Osteocyte (in vitro differentiated cells): ENCODE measurements around the gene GALR3. TPM values are rescaled to one million over a fixed set of nuclear protein-coding genes. Genes with fewer than 3 reads are reported as not detected.

ENCODE experiments used
- DNase-seq: peaks from one replicate; pipeline ENCODE4 v3.0.0; 2021; ENCODE audit warnings: mixed read lengths; ENCODE audit not compliant: unreplicated experiment; ENCODE audit errors: extremely low spot score
- H3K27ac Mint-ChIP-seq: one replicate; pipeline ENCODE4 v1.8.0; 2021; ENCODE audit warnings: mild to moderate bottlenecking, mixed read lengths; ENCODE audit not compliant: unreplicated experiment
- H3K27me3 Mint-ChIP-seq: one replicate; pipeline ENCODE4 v1.8.0; 2021; ENCODE audit warnings: mixed read lengths; ENCODE audit not compliant: unreplicated experiment
- H3K36me3 Mint-ChIP-seq: one replicate; pipeline ENCODE4 v1.8.0; 2021; ENCODE audit warnings: mixed read lengths; ENCODE audit not compliant: unreplicated experiment
- H3K4me1 Mint-ChIP-seq: one replicate; pipeline ENCODE4 v1.8.0; 2021; ENCODE audit warnings: mixed read lengths; ENCODE audit not compliant: unreplicated experiment
- H3K4me3 Mint-ChIP-seq: one replicate; pipeline ENCODE4 v1.8.0; 2021; ENCODE audit warnings: mild to moderate bottlenecking, moderate library complexity, mixed read lengths; ENCODE audit not compliant: unreplicated experiment
- H3K9me3 Mint-ChIP-seq: one replicate; pipeline ENCODE4 v1.8.0; 2021; ENCODE audit warnings: mixed read lengths; ENCODE audit not compliant: unreplicated experiment
- total RNA-seq: library from RNA; stranded (reverse); gene quantifications from 2 replicates; pipeline ENCODE4 v1.2.1, GENCODE V29; 2021
- TF ChIP-seq, protein P1 (sequence below): fragments of 200-600 bp; sonication (generic); IDR thresholded peaks from 2 replicates; pipeline ENCODE4 v1.5.0; 2021; ENCODE audit warnings: antibody characterized with exemption, mild to moderate bottlenecking, moderate library complexity

Gene GALR3
- total RNA-seq, 1 donor from 2014 or later = 0.48 TPM

DNA sequence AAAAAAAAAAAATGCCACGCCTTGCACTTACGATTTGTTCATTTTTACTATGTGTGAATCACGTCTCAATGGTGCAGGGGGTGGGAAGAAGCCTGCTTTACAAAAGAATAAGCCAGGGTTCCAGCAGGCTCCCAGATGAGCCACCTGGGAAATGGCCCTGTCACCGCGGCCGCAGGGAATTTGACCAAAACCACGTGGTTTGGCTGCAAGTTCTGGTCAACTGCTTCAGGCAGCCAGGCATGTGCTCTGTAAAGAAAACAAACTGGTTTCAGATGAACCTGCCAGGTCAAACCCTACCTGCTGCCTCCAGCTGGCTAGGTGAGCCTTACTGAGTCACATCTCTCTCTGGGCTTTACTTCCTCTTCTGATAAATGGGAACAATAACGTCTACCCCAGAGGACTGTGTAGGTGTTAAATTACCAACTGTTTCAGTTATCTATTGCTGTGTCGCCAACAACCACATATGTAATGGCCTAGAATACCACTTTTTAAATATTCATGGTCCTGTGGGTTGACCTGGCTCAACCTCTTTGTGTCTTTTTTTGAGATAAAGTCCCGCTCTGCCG lies 46.0 kb upstream of the GALR3 start:
- no peak overlapping the region for H3K4me3 Mint-ChIP-seq
- H3K9me3 Mint-ChIP-seq = no peaks in the 10 kb centered on the region
- TF ChIP-seq, protein P1, sequence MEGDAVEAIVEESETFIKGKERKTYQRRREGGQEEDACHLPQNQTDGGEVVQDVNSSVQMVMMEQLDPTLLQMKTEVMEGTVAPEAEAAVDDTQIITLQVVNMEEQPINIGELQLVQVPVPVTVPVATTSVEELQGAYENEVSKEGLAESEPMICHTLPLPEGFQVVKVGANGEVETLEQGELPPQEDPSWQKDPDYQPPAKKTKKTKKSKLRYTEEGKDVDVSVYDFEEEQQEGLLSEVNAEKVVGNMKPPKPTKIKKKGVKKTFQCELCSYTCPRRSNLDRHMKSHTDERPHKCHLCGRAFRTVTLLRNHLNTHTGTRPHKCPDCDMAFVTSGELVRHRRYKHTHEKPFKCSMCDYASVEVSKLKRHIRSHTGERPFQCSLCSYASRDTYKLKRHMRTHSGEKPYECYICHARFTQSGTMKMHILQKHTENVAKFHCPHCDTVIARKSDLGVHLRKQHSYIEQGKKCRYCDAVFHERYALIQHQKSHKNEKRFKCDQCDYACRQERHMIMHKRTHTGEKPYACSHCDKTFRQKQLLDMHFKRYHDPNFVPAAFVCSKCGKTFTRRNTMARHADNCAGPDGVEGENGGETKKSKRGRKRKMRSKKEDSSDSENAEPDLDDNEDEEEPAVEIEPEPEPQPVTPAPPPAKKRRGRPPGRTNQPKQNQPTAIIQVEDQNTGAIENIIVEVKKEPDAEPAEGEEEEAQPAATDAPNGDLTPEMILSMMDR = no peak
- H3K27ac Mint-ChIP-seq = no peak overlapping the region
- peaks cover 20% of the 10 kb centered on the region for H3K4me1 Mint-ChIP-seq
- DNase-seq = no peak
- H3K36me3 Mint-ChIP-seq = peaks cover 6% of the 10 kb centered on the region
- no peaks in the 10 kb centered on the region for H3K27me3 Mint-ChIP-seq

DNA sequence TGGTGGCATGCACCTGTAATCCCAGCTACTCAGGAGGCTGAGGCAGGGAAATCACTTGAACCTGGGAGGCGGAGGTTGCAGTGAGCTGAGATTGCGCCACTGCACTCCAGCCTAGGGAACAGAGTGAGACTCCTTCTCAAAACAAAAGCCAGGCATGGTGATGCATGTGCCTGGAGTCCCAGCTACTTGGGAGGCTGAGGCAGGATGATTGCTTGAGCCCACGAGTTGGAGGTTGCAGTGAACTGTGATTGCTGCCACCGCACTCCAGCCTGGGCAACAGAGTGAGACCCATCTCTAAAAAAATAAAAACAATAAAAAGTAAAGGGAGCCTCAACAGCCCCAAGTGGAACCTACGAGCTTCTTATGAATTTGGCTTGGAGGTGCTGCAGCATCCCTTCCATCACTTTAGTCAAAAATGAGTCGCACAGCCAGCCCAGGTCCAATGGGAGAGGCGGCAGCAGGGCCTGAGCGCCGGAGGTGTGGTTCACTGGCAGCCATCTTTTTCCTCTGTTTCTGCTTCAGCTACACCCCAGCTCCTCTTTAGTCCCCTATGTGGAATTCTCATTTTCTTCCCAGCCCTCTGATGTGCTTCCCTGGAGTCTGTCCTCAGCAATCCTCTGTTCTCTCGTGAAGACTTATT lies 44.7 kb upstream of the GALR3 start:
- Mint-ChIP-seq H3K27ac (no peak overlapping the region), H3K4me1 (peaks cover 25% of the 10 kb centered on the region), H3K27me3 (no peaks in the 10 kb centered on the region), H3K4me3 (no peak overlapping the region), H3K36me3 (peaks cover 3% of the 10 kb centered on the region), H3K9me3 (no peaks in the 10 kb centered on the region)
- TF ChIP-seq, protein P1 = no peak
- no peak for DNase-seq

DNA sequence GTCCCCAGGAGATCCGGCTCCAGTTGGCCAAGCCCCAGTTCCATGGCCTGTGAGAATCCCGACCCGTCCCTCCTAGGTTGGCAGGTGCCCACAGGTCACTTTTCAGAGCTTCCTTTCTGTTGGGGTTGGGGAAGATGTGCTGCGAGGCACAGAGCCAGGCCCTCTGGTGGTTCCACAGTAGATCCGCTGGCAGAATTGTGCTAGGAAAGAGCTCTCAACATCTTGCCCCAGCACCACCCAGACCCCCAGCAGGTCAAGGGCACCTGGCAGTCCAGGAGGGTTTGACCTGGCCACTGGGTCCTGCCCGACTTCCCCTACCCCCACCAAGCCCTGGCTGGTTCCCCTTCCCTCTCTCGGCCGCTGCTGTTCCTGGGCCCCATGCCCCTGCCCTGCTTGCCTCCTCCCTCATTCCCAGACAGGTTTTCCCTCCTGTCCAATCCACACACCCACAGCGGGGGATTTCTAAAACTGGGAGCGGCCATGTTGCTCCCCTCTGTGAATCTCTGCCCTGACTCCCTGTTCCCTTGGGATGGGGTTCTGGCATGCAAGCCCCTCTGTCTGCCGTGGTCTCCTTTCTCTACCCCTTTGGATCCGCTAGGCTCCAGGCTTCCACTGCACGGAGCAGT lies 41.6 kb upstream of the GALR3 start:
- TF ChIP-seq, protein P1 = peak; percentile 30
- no peaks in the 10 kb centered on the region for H3K27me3 Mint-ChIP-seq
- no peaks in the 10 kb centered on the region for H3K36me3 Mint-ChIP-seq
- H3K27ac Mint-ChIP-seq = no peak overlapping the region
- no peak for DNase-seq
- H3K9me3 Mint-ChIP-seq = no peaks in the 10 kb centered on the region
- H3K4me1 Mint-ChIP-seq = peaks cover 17% of the 10 kb centered on the region
- H3K4me3 Mint-ChIP-seq = no peak overlapping the region

DNA sequence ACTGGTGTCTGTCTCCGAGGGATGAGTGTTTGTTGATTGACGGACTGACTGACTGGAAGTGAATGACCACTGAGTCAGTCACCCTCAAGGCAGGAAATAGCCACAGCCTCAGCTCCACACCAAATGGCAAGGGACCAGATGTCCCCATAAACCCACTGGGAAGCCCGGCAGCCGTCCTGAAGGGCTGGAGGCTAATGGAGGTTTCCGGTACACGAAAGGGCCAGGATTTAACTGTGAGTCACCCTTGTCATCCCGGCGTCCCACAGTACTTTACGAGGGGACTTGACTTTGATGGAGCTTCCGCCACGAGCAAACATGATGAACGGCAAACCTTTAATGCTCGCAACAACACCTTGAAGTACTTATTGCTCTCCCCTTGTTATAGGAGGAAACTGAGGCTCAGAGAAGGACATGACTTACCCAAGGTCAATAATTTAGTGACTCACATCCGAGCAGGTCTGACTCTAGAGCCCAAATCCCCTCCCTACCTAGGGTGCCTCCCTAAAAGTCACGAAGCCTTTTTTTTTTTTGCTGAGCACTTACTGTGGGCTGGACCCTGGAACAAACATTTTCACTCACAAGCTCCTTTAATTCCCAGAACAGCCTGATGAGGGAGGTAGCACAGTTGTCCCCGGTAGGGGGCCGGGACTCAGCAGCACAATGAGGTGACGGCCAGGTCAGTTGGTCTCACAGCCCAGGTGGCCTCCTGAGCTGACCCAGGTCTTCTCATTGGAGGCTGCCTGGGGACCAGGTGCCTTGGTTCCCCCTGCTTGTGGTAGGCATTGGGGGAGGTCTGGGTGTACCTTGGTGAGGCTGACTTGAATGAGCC lies 40.6 kb upstream of the GALR3 start:
- no peaks in the 10 kb centered on the region for H3K27me3 Mint-ChIP-seq
- no peak overlapping the region for H3K4me3 Mint-ChIP-seq
- no peaks in the 10 kb centered on the region for H3K9me3 Mint-ChIP-seq
- TF ChIP-seq, protein P1 = no peak
- H3K27ac Mint-ChIP-seq = no peak overlapping the region
- H3K4me1 Mint-ChIP-seq = peaks cover 13% of the 10 kb centered on the region
- no peak for DNase-seq
- no peaks in the 10 kb centered on the region for H3K36me3 Mint-ChIP-seq
